Measurements from ENCODE around the gene ACTL6B. TPM values are rescaled to one million over a fixed set of nuclear protein-coding genes. Genes with fewer than 3 reads are reported as not detected.

ACTL6B gene
- total and polyA plus RNA-seq, 9 of the 15 experiments (the other 6 are each of a cell fraction or from before 2014, with no cell fraction given) = not detected

GRCh38 chr7:100674411-100675104, 18.3 kb upstream of the ACTL6B start (continued):
- TF ChIP-seq CXXC5 (CRISPR knock-in tag; IDR thresholded peaks at IDR 0.05) (no peak), FOXK2 (conservative IDR thresholded peaks at IDR 0.05 in 1 of 2, IDR thresholded peaks at IDR 0.05 in 1 of 2; ENCODE audit: low read depth in 2 of 2) (no peak), ZNF76 (CRISPR knock-in tag; IDR thresholded peaks at IDR 0.05; ENCODE audit: borderline replicate concordance) (no peak), TEAD1 (CRISPR knock-in tag; IDR thresholded peaks at IDR 0.05) (no peak), BCL6 (CRISPR knock-in tag; IDR thresholded peaks at IDR 0.05) (no peak), FIP1L1 (IDR thresholded peaks at IDR 0.05; ENCODE audit: low read depth, low read length, poor library complexity, severe bottlenecking) (no peak), YY1 (IDR thresholded peaks at IDR 0.05; ENCODE audit: borderline replicate concordance in 1 of 3, control insufficient read depth in 1 of 3, extremely low read depth in 1 of 3, insufficient read depth in 3 of 3, insufficient read length in 1 of 3, insufficient replicate concordance in 2 of 3, low read depth in 1 of 3, low read length in 2 of 3) (peak in 1 of 3 experiments; percentile 67), PPARD (CRISPR knock-in tag; IDR thresholded peaks at IDR 0.05) (no peak)

- BruUV-seq (replicated peaks) = no TSS peak
- peak overlapping the region; percentile 93 to 98 for H3K9ac ChIP-seq (ENCODE audit: insufficient read depth in 1 of 2, low read depth in 2 of 2, low read length in 2 of 2)
- DNase-seq (ENCODE audit: extremely low read depth in 1 of 4, low spot score in 3 of 4) (peak; percentile 65 to 71 (median 68)), ATAC-seq (peak; percentile 4), FAIRE-seq (no peak)
- CTCF ChIA-PET (ENCODE audit: low intra/inter-chr PET ratio) = interaction anchor here (0.6 to 0.7 kb wide), 2 partner anchors 13 to 69 kb away, joined by 3 to 4 read pairs; no protein-coding TSS in a partner anchor
- peaks cover 27% of the 10 kb centered on the region; the same call in 2 of the 3 replicates for H3K36me3 ChIP-seq (ENCODE audit: control insufficient read depth, insufficient read depth, low read length)
- in situ Hi-C loops (cut with MboI) = no loop called here
- POLR2A ChIA-PET = interaction anchor here (1.0 to 1.4 kb wide), 2 partner anchors 31 to 34 kb away, joined by 4 to 5 read pairs; no protein-coding TSS in a partner anchor
- H3K4me3 ChIP-seq = peak overlapping the region; percentile 99
- no peaks in the 10 kb centered on the region for H3K27me3 ChIP-seq (ENCODE audit: control insufficient read depth in 2 of 2, insufficient read depth in 2 of 2, low read length in 2 of 2)
- peaks cover 46% of the 10 kb centered on the region for H3K79me2 ChIP-seq (ENCODE audit: control insufficient read depth, insufficient read depth, low read length)
- intact Hi-C loops (cut with micrococcal nuclease) = loop anchor here (1.0 to 5.0 kb wide), 4 partner anchors 33 to 69 kb away; partner anchors contain the start of genes MOSPD3 and TFR2
- H2AFZ ChIP-seq (ENCODE audit: low read depth, low read length) = peak overlapping the region; percentile 89
- peaks cover 11% of the 10 kb centered on the region; the same call in 1 of the 2 replicates for H4K20me1 ChIP-seq (replicated peaks; ENCODE audit: control insufficient read depth, insufficient read depth, low read length)
- 2% methylated on average over 31 of the region's 34 CpGs for WGBS (ENCODE audit: insufficient coverage, low coverage, missing lambda C conversion rate)
- no peaks in the 10 kb centered on the region for H3K9me1 ChIP-seq (ENCODE audit: control insufficient read depth, insufficient read depth, low read length)
- H3K9me3 ChIP-seq (replicated peaks; ENCODE audit: control insufficient read depth, insufficient read depth, low read depth, low read length) = no peaks in the 10 kb centered on the region
- H3K27ac ChIP-seq (ENCODE audit: extremely low read depth, low read depth, low read length) = peak overlapping the region; percentile 98
- H3K4me2 ChIP-seq (ENCODE audit: insufficient read depth, low read length) = peak overlapping the region; percentile 88
- H3K4me1 ChIP-seq (replicated peaks in 1 of 2; ENCODE audit: control insufficient read depth in 2 of 2, insufficient read depth in 2 of 2, low read length in 2 of 2) = peaks cover 0 to 60% of the 10 kb centered on the region in 2 experiments; a peak in 4 of 5 replicates
- TF ChIP-seq ARID3B (CRISPR knock-in tag; IDR thresholded peaks at IDR 0.05; ENCODE audit: borderline replicate concordance) = no peak
- TF ChIP-seq ARID1B (IDR thresholded peaks at IDR 0.05) = no peak
- no peak for TF ChIP-seq BCOR (IDR thresholded peaks at IDR 0.05)
- TF ChIP-seq TRIM24 (IDR thresholded peaks at IDR 0.05) = no peak
- TF ChIP-seq VEZF1 (CRISPR knock-in tag; IDR thresholded peaks at IDR 0.05) = peak; percentile 39
- no peak for TF ChIP-seq SNAPC5 (CRISPR knock-in tag; IDR thresholded peaks at IDR 0.05)
- TF ChIP-seq PML (IDR thresholded peaks at IDR 0.05; ENCODE audit: low read length) = no peak
- TF ChIP-seq SMAD4 (CRISPR knock-in tag; conservative IDR thresholded peaks at IDR 0.05) = peak; percentile 7
- TF ChIP-seq SLC30A9 (CRISPR knock-in tag; IDR thresholded peaks at IDR 0.05) = peak; percentile 59; the same call in 1 of the 2 replicates
These were observed 17.7 kb upstream of the ACTL6B start for GRCh38 chr7:100673942-100674410.

Data from K562 (cell line).